Stimulated activated naive CD8-positive, alpha-beta T cell treated with anti-CD3 and anti-CD28 coated beads, Interleukin-15, Interleukin-2, amounts not matched to agents 100 ng/mL and 50 ng/mL, for 24 hours (primary cell): Measurements from ENCODE around the gene DLGAP1.

Source experiments
- H3K27ac Mint-ChIP-seq: one replicate; pipeline ENCODE4 v1.8.0; 2021; ENCODE audit warnings: mild to moderate bottlenecking, mixed read lengths
- H3K27me3 Mint-ChIP-seq: one replicate; pipeline ENCODE4 v1.8.0; 2021; ENCODE audit warnings: mixed read lengths
- H3K36me3 Mint-ChIP-seq: one replicate; pipeline ENCODE4 v1.8.0; 2021; ENCODE audit warnings: low read depth, mixed read lengths
- H3K4me1 Mint-ChIP-seq: one replicate; pipeline ENCODE4 v1.8.0; 2021; ENCODE audit warnings: low read depth, mixed read lengths
- H3K4me3 Mint-ChIP-seq: one replicate; pipeline ENCODE4 v1.8.0; 2021; ENCODE audit warnings: mild to moderate bottlenecking, mixed read lengths
- H3K9me3 Mint-ChIP-seq: one replicate; pipeline ENCODE4 v1.8.0; 2021; ENCODE audit warnings: mixed read lengths

The DLGAP1 gene

DNA sequence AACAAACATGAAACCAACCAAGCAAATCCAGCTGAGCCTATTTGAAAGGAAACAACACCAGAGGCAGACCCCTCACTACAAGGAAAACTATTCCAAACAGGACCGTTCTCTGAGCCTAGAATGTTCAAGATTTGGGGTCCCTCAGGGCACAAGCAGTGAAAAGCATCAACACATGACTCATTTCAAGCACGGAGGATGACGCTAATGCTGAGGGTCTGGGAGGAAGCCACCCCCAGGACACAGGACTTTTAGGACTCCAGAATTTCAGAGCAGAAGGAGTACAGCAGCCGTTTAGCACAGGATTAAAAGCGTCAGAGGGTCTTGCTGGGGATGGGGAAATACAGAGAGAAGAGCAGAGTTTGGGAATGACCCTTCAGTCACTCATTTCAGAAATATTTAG lies 168.9 kb downstream of the DLGAP1 start:
- Mint-ChIP-seq H3K4me1 (no peaks in the 10 kb centered on the region), H3K27ac (no peak overlapping the region), H3K9me3 (peaks cover 12% of the 10 kb centered on the region), H3K36me3 (no peaks in the 10 kb centered on the region), H3K27me3 (no peaks in the 10 kb centered on the region), H3K4me3 (no peak overlapping the region)

DNA sequence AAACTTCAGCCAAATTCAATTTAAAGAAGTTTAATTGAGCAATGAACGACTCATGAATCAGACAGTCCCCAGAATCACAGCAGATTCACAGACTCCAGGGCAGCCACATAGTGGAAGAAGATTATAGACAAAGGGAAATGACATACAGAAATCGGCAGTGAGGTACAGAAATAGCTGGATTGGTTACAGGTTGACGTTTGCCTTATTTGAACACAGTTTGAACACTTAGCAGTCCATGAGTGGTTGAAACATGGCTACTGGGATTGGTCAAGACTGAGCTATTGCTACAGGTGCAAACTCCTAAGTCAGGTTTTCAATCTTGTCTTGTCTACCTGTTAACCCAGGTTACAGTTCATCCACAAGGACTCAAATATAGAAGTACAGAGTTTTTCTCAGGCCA lies 169.6 kb downstream of the DLGAP1 start:
- Mint-ChIP-seq H3K27me3 (no peaks in the 10 kb centered on the region), H3K4me1 (no peaks in the 10 kb centered on the region), H3K27ac (no peak overlapping the region), H3K9me3 (peaks cover 12% of the 10 kb centered on the region), H3K36me3 (no peaks in the 10 kb centered on the region), H3K4me3 (no peak overlapping the region)

DNA sequence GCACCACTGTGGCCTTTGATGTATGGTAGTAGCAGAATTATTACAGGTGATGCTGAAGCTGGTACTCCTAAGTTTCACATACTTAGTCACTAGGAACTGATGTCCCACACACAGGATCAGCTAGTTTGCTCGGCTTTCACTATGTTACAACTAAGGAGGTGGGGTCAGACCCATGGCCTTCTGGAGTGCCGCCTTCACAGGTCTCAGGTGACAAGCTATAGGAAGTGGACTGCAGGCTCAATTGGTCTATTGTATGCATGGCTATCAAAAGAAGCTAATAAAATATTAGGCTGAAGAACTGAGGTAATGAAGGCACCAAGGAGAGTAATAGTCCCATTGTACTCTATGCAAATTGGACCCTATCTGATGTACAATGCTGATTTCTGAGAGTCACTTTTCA lies 170.6 kb downstream of the DLGAP1 start:
- Mint-ChIP-seq H3K27ac (no peak overlapping the region), H3K4me3 (no peak overlapping the region), H3K4me1 (no peaks in the 10 kb centered on the region), H3K36me3 (no peaks in the 10 kb centered on the region), H3K9me3 (peaks cover 12% of the 10 kb centered on the region), H3K27me3 (no peaks in the 10 kb centered on the region)

DNA sequence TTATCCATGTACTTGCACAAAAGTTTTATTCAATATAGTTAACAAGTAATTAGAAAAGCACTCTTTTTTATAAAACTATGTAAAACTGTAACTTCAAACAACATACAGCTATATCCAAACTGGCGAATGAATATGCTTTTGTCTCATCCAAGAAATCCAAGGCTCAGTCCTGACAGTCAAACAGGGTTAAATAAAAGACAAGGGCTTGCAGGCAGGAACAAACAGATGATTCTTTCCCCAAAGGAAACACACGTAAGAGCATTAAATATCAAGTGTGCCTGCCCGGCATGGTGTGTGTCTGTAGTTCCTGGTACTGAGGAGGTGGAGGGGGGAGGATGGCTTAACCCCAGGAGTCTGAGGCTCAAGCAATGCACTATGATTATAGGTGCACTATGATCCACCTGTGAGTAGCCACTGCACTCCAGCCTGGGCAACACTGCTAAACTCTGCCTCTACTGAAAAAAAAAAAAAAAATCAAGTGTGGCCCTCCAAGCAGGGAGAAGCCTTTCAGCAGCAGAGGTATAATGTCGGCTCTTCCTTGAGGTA lies 171.3 kb downstream of the DLGAP1 start:
- Mint-ChIP-seq H3K4me1 (no peaks in the 10 kb centered on the region), H3K4me3 (no peak overlapping the region), H3K36me3 (no peaks in the 10 kb centered on the region), H3K9me3 (peaks cover 12% of the 10 kb centered on the region), H3K27me3 (no peaks in the 10 kb centered on the region), H3K27ac (no peak overlapping the region)

DNA sequence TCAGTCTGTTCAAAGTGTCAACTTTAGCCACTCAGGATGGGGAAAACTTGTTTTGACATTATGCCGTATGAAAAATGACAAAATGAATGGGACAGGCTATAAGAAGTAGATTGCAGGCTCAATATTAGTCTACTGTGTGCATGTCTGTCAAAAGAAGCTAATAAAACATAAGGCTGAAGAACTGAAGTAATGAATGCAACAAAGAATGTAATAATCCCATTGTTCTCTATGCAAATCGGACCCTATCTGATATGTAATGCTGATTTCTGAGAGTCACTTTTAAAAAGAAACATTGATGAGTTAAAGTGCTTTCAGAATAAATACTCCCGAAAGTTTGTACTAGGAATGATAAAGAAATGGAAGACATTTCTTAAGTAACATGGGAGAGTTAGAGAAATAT lies 172.2 kb downstream of the DLGAP1 start:
- peaks cover 12% of the 10 kb centered on the region for H3K9me3 Mint-ChIP-seq
- no peaks in the 10 kb centered on the region for H3K27me3 Mint-ChIP-seq
- H3K36me3 Mint-ChIP-seq, result no peaks in the 10 kb centered on the region
- no peaks in the 10 kb centered on the region for H3K4me1 Mint-ChIP-seq
- H3K27ac Mint-ChIP-seq, result no peak overlapping the region
- H3K4me3 Mint-ChIP-seq, result no peak overlapping the region

DNA sequence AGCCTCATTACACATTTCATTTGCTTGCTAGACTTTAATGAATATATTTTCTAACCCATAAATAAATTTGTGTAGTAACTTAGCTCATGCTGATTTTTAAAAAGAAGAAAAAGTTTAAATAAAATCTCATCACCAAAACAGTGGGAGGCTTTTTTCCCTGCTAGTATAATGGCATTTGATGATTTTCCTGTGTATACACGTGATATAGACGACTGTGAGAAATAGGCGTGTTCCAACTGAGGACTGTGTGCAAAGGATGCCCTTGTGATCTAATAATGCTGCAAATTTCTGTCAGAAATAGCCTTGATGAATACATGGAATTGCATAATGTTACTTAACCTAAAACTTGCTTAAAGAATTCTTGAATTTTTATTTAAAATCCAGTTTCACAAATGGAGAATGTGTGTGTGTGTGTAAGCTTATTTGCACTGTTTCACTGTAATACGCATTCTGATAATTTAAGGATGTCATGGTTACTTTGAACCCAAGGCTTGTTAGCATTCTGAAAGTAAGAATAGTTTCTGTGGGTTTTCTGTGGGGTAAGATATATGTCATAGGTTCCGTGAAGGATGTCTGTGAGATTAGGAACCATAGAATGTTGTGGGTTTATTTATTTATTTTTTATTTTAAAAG lies 178.0 kb downstream of the DLGAP1 start:
- Mint-ChIP-seq H3K4me3 (no peak overlapping the region), H3K27ac (no peak overlapping the region), H3K4me1 (no peaks in the 10 kb centered on the region), H3K27me3 (no peaks in the 10 kb centered on the region), H3K36me3 (no peaks in the 10 kb centered on the region), H3K9me3 (no peaks in the 10 kb centered on the region)

DNA sequence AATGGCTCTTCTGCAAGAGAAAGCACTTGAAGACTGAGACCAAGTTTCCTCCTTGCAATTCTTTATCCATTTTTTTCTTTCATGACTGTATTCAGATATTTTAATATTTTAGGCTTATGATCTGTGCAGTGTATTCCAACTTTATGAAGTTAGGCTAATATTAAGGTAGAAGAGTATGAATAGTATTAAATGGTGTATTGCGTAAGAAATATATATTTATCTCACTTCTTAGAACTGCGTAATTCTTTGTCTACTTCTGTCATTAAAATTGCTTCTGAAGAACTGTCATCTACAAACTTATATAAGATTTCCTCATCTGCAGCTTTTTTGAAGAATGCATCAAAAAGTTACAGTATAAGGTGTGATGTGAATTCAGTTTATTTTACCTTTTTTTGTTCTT lies 183.2 kb downstream of the DLGAP1 start:
- H3K27ac Mint-ChIP-seq, result no peak overlapping the region
- no peaks in the 10 kb centered on the region for H3K4me1 Mint-ChIP-seq
- no peaks in the 10 kb centered on the region for H3K27me3 Mint-ChIP-seq
- no peaks in the 10 kb centered on the region for H3K9me3 Mint-ChIP-seq
- H3K36me3 Mint-ChIP-seq, result no peaks in the 10 kb centered on the region
- no peak overlapping the region for H3K4me3 Mint-ChIP-seq

DNA sequence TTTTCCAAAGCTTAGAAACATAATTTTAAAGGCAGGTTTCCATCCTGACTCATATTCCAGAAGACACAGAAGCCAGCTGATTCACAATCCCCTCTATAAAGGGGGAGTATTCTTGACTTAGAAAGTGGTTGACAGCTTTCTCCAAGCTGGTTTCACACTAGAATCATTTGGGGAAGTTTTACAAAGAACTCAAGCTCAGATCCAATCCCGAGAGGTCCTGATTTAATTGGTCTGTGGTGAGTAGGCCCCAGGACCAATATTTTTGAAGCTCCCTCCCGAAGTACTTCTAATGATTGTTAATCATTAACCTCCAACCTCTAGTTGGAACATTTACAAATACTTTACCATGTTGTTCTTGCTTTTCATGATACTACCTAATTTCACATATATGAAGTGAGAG lies 184.1 kb downstream of the DLGAP1 start:
- H3K27ac Mint-ChIP-seq, result no peak overlapping the region
- H3K36me3 Mint-ChIP-seq, result no peaks in the 10 kb centered on the region
- no peaks in the 10 kb centered on the region for H3K4me1 Mint-ChIP-seq
- H3K27me3 Mint-ChIP-seq, result no peaks in the 10 kb centered on the region
- no peaks in the 10 kb centered on the region for H3K9me3 Mint-ChIP-seq
- no peak overlapping the region for H3K4me3 Mint-ChIP-seq

DNA sequence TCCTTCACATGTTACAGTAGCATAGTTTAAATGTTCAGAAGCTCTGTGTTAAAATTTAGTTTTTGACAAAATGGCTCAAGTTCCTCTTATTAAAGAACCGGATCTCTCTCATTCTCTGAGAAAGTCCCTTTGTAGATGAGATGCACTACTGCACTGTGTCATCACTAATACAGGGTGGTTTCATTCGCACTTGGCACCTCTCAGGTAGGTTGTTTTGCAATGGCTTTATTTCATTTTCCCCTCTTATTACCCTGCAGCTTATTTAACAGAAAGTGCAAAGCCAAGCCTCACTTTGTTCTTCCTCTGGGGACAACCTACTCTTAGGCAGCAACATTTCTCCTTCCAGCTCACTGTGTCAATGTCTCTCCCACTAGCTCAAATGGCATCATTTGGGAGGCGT lies 185.1 kb downstream of the DLGAP1 start:
- Mint-ChIP-seq H3K27me3 (no peaks in the 10 kb centered on the region), H3K27ac (no peak overlapping the region), H3K4me1 (no peaks in the 10 kb centered on the region), H3K9me3 (no peaks in the 10 kb centered on the region), H3K4me3 (no peak overlapping the region), H3K36me3 (no peaks in the 10 kb centered on the region)

DNA sequence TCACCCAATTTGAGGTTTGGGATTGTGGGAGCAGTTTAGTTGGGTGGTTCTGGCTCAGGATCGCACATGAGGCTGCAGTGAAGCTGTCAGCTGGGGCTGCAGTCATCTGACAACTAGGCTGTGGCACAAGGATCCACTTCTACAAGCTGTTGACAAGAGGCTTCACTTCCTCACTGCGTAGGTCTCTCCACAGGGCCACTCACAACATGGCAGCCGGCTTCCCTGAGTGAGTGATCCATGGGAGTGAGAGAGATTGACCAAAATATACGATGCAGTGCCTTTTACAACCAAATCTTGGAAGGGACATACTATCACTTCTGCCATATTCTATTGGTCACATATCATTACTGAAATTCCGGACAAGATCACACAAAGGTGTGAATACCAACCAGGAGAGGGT lies 187.5 kb downstream of the DLGAP1 start:
- H3K4me1 Mint-ChIP-seq, result no peaks in the 10 kb centered on the region
- no peaks in the 10 kb centered on the region for H3K9me3 Mint-ChIP-seq
- no peak overlapping the region for H3K4me3 Mint-ChIP-seq
- H3K27ac Mint-ChIP-seq, result no peak overlapping the region
- no peaks in the 10 kb centered on the region for H3K27me3 Mint-ChIP-seq
- no peaks in the 10 kb centered on the region for H3K36me3 Mint-ChIP-seq

DNA sequence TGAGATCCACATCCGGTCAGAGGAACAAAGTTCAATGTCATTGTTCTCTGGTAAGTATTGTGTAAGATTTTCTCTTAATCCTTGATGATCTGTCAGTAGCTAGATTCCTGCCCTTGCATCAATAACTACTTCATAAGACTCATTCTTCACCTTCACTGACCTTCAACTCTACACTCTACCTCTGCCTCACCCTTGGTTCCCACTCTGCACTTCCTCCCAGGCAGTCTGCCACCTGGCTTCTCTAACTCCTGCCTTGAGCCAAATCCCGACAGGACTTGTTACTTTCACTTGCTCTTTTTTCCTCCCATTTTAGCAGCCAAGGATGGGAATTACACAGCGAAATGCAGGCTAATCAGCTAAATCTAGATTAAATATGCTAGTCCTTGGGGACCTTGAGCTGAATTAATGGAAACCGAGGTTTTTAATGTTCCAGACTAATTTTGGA lies 190.7 kb downstream of the DLGAP1 start:
- Mint-ChIP-seq H3K9me3 (no peaks in the 10 kb centered on the region), H3K4me3 (no peak overlapping the region), H3K36me3 (no peaks in the 10 kb centered on the region), H3K4me1 (no peaks in the 10 kb centered on the region), H3K27ac (no peak overlapping the region), H3K27me3 (no peaks in the 10 kb centered on the region)

DNA sequence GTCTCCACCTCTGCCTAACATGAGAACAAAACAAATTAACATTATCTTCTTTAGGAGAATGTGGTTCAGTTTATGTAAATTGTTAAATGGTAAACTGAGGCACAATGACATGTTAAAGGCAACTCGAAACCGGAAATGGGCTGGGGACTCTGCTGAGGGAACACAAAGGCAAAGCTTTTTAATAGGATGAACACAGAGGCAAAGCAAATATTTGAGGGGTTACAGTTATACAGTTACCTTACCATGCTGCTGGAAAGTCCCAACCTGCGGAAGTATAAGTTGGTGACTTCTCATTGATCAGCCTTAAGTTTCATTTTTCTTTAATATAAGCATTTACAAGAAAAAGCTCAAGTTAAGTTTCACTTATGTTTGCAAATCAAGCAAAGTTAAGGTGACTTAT lies 195.0 kb downstream of the DLGAP1 start:
- Mint-ChIP-seq H3K4me3 (no peak overlapping the region), H3K27ac (no peak overlapping the region), H3K9me3 (no peaks in the 10 kb centered on the region), H3K36me3 (no peaks in the 10 kb centered on the region), H3K4me1 (no peaks in the 10 kb centered on the region), H3K27me3 (no peaks in the 10 kb centered on the region)

DNA sequence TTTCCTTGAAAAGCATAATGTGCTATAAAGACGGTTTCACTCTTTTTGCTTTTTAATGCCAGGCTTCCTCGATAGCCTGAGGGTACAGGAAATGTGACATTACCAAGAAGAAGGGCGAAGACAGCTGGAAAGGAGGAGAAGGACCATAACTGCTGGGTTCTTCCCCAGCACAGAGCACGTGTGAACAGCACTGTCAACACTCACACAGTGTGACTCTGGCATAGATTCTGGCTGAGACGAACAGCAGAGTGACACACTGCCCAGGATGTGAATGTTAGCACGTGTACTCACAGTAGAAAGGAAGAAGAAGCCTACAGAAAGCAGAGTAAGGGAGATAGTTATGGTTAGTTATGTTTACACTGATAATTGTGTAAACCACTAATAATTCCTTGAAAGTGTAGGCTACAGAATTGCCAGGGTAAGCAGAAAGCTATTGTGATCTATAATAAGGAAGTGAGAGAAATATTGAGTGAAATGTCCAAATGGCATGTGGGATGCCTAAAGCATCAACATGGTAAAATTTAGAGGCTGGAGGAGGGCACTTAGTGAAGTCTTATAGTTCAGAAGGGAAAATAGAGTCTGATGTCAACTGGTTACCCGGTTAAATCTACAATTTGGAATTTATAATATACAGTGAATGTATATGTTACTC lies 198.2 kb downstream of the DLGAP1 start:
- Mint-ChIP-seq H3K36me3 (no peaks in the 10 kb centered on the region), H3K4me3 (no peak overlapping the region), H3K27ac (no peak overlapping the region), H3K4me1 (no peaks in the 10 kb centered on the region), H3K9me3 (peaks cover 2% of the 10 kb centered on the region), H3K27me3 (no peaks in the 10 kb centered on the region)

DNA sequence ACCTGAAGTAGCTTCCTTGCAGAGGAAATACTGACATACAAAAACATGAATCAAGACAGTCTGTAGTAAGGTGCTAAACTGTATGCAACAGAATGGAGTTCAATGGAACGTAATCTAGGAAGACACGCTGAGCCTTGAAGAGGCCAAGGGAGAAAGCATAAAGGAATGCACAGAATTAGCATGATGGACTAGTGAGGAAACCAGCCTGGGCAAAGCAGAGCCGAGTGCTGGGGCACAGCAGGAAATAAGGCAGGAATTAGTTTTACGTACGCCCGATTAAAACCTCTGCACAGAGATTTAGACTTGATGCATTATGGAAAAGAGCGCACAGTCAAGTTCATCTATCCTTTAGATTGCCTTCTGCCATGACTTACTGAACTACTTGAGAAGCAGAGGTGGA lies 200.3 kb downstream of the DLGAP1 start:
- Mint-ChIP-seq H3K27ac (no peak overlapping the region), H3K4me1 (no peaks in the 10 kb centered on the region), H3K36me3 (no peaks in the 10 kb centered on the region), H3K27me3 (no peaks in the 10 kb centered on the region), H3K9me3 (peaks cover 3% of the 10 kb centered on the region), H3K4me3 (no peak overlapping the region)

DNA sequence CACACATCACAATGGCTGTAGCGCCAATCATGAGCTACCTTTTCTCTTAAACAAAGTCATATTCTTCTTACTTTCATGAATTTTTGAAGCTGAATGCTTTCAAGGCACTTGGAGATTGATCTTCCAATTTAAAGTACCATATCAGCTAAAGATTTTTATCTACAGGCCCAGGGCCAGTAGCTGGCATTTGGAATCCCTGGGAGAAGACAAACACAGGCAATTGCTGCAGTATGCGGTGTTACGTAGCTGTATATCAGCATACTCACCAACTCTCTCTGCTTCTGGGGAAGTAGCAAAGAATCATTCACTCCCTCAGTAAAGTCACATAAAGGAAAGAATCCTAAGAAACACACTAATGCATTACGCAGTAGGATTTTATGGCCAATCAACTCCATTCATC lies 202.3 kb downstream of the DLGAP1 start:
- no peaks in the 10 kb centered on the region for H3K27me3 Mint-ChIP-seq
- no peak overlapping the region for H3K27ac Mint-ChIP-seq
- H3K4me3 Mint-ChIP-seq, result no peak overlapping the region
- H3K9me3 Mint-ChIP-seq, result peaks cover 8% of the 10 kb centered on the region
- H3K36me3 Mint-ChIP-seq, result no peaks in the 10 kb centered on the region
- no peaks in the 10 kb centered on the region for H3K4me1 Mint-ChIP-seq

DNA sequence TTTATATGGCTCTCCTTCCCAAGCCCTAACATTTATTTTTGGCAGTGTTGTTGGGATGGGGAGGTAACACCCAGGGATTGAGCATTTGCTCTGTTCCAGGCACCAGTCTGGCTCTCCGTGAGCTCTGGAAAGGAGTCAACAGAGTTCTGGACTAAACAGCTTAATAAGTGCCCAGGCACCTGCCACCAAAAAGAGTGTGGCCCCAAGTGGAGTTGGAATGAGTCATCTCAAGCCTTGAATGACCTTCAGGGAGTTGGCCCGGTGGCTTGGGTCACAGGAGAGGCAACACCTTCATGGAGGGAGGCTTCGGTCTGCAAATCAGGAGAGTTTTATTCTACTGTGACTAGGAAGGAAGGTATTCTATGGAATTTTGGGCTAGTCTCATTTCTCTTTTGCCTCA lies 203.2 kb downstream of the DLGAP1 start:
- no peak overlapping the region for H3K27ac Mint-ChIP-seq
- H3K4me1 Mint-ChIP-seq, result no peaks in the 10 kb centered on the region
- peaks cover 8% of the 10 kb centered on the region for H3K9me3 Mint-ChIP-seq

More for the DNA sequence above, 203.2 kb downstream of the DLGAP1 start:
- H3K4me3 Mint-ChIP-seq, result no peak overlapping the region
- H3K36me3 Mint-ChIP-seq, result no peaks in the 10 kb centered on the region
- no peaks in the 10 kb centered on the region for H3K27me3 Mint-ChIP-seq
